Sigmoid colon (tissue), 7 donors: ENCODE data around the gene DENND6B. TPM values are rescaled to one million over a fixed set of nuclear protein-coding genes. Genes with fewer than 3 reads are reported as not detected.

Experiments
- DNase-seq: peaks from one replicate; pipeline ENCODE4 v3.0.0-alpha.2; 2019
- H3K27ac ChIP-seq, 4 donors: fragments of 200-600 bp; sonication (generic); one replicate each; pipeline ENCODE4 v1.5.1; 2016 to 2019; ENCODE audit warnings: mild to moderate bottlenecking in 1 of 4
- H3K27me3 ChIP-seq, 3 donors: fragments of 200-600 bp; sonication (generic); one replicate each; pipeline ENCODE4 v1.5.1; 2019; ENCODE audit warnings: mild to moderate bottlenecking in 1 of 3
- H3K36me3 ChIP-seq, 4 donors: fragments of 200-600 bp; sonication (generic); one replicate each; pipeline ENCODE4 v1.5.1; 2016 to 2019
- H3K4me1 ChIP-seq, 4 donors: fragments of 200-600 bp; sonication (generic); one replicate each; pipeline ENCODE4 v1.5.1; 2017 to 2019
- H3K4me3 ChIP-seq, 4 donors: fragments of 200-600 bp; sonication (generic); one replicate each; pipeline ENCODE4 v1.5.1; 2017 to 2019; ENCODE audit warnings: mild to moderate bottlenecking in 2 of 4, moderate library complexity in 1 of 4
- H3K9me3 ChIP-seq, 4 donors: fragments of 200-600 bp in 3 of 4; sonication (generic) in 3 of 4; one replicate each; pipeline versions ENCODE4 v1.5.1 to v1.6.1; 2013 to 2019
- CTCF ChIP-seq, 4 experiments: fragments of 450-650 bp in 3 of 4; fragments of 200-600 bp in 1 of 4; IDR thresholded peaks; one replicate each; pipeline ENCODE4 v1.5.1; 2016 to 2019; ENCODE audit warnings: antibody characterized with exemption in 4 of 4, mild to moderate bottlenecking in 3 of 4, moderate library complexity in 2 of 4
- EP300 ChIP-seq, 4 donors: sonication (generic); formaldehyde crosslinking; IDR thresholded peaks; one replicate each; pipeline ENCODE4 v1.6.1; 2017; ENCODE audit warnings: antibody characterized with exemption in 4 of 4
- POLR2A ChIP-seq, 2 donors: fragments of 450-650 bp; IDR thresholded peaks; one replicate each; pipeline ENCODE4 v1.6.1; 2016; ENCODE audit warnings: antibody characterized with exemption in 2 of 2, mild to moderate bottlenecking in 2 of 2, moderate library complexity in 2 of 2
- POLR2AphosphoS5 ChIP-seq, 4 donors: sonication (generic); formaldehyde crosslinking; IDR thresholded peaks; one replicate each; pipeline ENCODE4 v1.6.1; 2017; ENCODE audit warnings: antibody characterized with exemption in 4 of 4
- WGBS, 2 donors: extraction: QIAGEN DNeasy Blood & Tissue Kit; methylation state at CpG; one replicate each; pipeline ENCODE4 v1.1.7; 2013; 5-methylcytosine and 5-hydroxymethylcytosine counted together
- intact Hi-C: fragments of 100-400 bp; cut with DNase I; formaldehyde crosslinking; loops from one replicate; pipeline ENCODE4 v1.15.1; 2023
- polyA plus RNA-seq, 3 donors: library from polyadenylated mRNA; stranded (reverse); fragments of 200-250 nt; gene quantifications; one replicate each; pipeline ENCODE4 v1.2.3, GENCODE V29; 2013
- total RNA-seq, 4 donors: library from RNA; depleted of rRNA; stranded (reverse); fragments of >200 nt; gene quantifications; one replicate each; pipeline ENCODE4 v1.1.0, GENCODE V29; 2016
- donor health status: healthy with polysubstance abuse.
- donor health status: Bipolar disorder and iron deficiency.
- donor health status: healthy.

The DENND6B gene
- total and polyA plus RNA-seq, 7 donors = 0.69 to 7.2 (median 2.3) TPM

GRCh38 chr22:50343541-50343935 is 16.7 kb upstream of the DENND6B start:
- Histone ChIP-seq H3K4me3 (peak overlapping the region; percentile 76 to 99 (median 92)), H3K27ac (peak overlapping the region; percentile 75 to 89 (median 82)), H3K27me3 (no peaks in the 10 kb centered on the region), H3K36me3 (no peaks in the 10 kb centered on the region), H3K4me1 (peaks cover 0 to 27% (median 19%) of the 10 kb centered on the region in 4 donors), H3K9me3 (no peaks in the 10 kb centered on the region)
- WGBS, 2 donors = 1 to 2% methylated on average over 9 of the region's 9 CpGs
- no peak for DNase-seq
- intact Hi-C loops = loop anchor here (2.0 kb wide), 2 partner anchors 17 to 69 kb away; partner anchors contain the start of gene DENND6B
- TF ChIP-seq EP300 (IDR thresholded peaks at IDR 0.05) (no peak), POLR2AphosphoS5 (IDR thresholded peaks at IDR 0.05) (no peak), CTCF (IDR thresholded peaks at IDR 0.05) (no peak), POLR2A (IDR thresholded peaks at IDR 0.05) (no peak)

- Histone ChIP-seq H3K9me3 (no peaks in the 10 kb centered on the region), H3K36me3 (no peaks in the 10 kb centered on the region), H3K4me3 (peak within 1 kb of the TSS; percentile 76 to 99 (median 92)), H3K27ac (peak within 1 kb of the TSS; percentile 75 to 89 (median 82)), H3K4me1 (peaks cover 0 to 27% (median 19%) of the 10 kb centered on the region in 4 donors), H3K27me3 (no peaks in the 10 kb centered on the region)
- TF ChIP-seq EP300 (IDR thresholded peaks at IDR 0.05) (no peak), POLR2AphosphoS5 (IDR thresholded peaks at IDR 0.05) (peak in 2 of 4 donors; percentile 52 to 60), CTCF (IDR thresholded peaks at IDR 0.05) (peak in 2 of 4 experiments; percentile 15 to 16), POLR2A (IDR thresholded peaks at IDR 0.05) (no peak)
- 0 to 1% methylated on average over 87 of the region's 87 CpGs for WGBS, 2 donors
- intact Hi-C loops = loop anchor here (1.0 to 2.0 kb wide), 3 partner anchors 16 to 92 kb away; partner anchors contain the start of genes DENND6B and HDAC10
- peak; percentile 90 for DNase-seq
These were observed 16.1 kb upstream of the DENND6B start, which contains the start of gene PPP6R2 for GRCh38 chr22:50342651-50343540. Gene PPP6R2, plus strand, starts transcription at chr22:50343327. Its CDS starts 50,582 bp downstream, at chr22:50393909.

DNA sequence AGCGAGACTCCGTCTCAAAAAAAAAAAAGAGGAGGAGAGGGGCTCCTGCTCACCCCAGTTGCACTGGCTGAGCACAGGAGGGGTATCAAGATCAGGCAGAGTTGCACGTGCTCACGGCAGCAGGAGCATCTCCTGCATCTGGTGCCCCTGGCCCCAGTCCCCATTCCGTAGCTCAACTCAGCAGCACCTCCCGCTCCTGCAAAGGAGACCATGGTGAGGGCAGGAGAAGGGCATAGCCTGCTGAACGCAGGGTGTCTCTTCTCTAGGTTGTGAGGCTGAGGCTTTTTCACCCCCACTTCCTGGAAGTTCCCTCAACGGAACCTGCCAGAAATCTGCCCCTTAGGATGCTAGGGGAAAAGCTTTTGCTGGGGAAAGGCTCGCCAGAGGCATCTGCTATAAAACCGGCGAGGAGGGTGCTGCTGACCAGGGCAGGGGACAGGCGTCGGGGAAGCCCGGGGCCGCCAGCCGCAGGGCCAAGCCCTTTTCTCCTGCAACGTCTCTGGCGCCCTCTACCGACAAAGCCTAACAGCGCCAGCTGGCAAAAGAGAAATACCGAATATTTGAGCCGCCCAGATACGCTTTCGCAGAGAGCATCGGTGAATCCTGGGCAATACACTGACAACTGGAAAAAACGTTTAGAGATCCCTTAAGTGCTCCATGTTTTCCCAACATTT is 15.3 kb upstream of the DENND6B start:
- Histone ChIP-seq H3K4me3 (peak overlapping the region; percentile 32 to 99 (median 92)), H3K27me3 (no peaks in the 10 kb centered on the region), H3K27ac (peak overlapping the region; percentile 75 to 89 (median 82)), H3K36me3 (no peaks in the 10 kb centered on the region), H3K4me1 (peaks cover 0 to 21% (median 17%) of the 10 kb centered on the region in 4 donors), H3K9me3 (no peaks in the 10 kb centered on the region)
- TF ChIP-seq POLR2A (IDR thresholded peaks at IDR 0.05) = no peak
- peak in 2 of 4 donors; percentile 31 to 47 for TF ChIP-seq POLR2AphosphoS5 (IDR thresholded peaks at IDR 0.05)
- no peak for TF ChIP-seq EP300 (IDR thresholded peaks at IDR 0.05)
- TF ChIP-seq CTCF (IDR thresholded peaks at IDR 0.05) = peak; percentile 90 to 97 (median 96)
- 9 to 13% methylated on average over 26 of the region's 26 CpGs for WGBS, 2 donors
- intact Hi-C loops = loop anchor here (1.0 to 2.0 kb wide), 3 partner anchors 15 to 91 kb away; partner anchors contain the start of genes DENND6B and HDAC10
- DNase-seq = peak; percentile 95

DNA sequence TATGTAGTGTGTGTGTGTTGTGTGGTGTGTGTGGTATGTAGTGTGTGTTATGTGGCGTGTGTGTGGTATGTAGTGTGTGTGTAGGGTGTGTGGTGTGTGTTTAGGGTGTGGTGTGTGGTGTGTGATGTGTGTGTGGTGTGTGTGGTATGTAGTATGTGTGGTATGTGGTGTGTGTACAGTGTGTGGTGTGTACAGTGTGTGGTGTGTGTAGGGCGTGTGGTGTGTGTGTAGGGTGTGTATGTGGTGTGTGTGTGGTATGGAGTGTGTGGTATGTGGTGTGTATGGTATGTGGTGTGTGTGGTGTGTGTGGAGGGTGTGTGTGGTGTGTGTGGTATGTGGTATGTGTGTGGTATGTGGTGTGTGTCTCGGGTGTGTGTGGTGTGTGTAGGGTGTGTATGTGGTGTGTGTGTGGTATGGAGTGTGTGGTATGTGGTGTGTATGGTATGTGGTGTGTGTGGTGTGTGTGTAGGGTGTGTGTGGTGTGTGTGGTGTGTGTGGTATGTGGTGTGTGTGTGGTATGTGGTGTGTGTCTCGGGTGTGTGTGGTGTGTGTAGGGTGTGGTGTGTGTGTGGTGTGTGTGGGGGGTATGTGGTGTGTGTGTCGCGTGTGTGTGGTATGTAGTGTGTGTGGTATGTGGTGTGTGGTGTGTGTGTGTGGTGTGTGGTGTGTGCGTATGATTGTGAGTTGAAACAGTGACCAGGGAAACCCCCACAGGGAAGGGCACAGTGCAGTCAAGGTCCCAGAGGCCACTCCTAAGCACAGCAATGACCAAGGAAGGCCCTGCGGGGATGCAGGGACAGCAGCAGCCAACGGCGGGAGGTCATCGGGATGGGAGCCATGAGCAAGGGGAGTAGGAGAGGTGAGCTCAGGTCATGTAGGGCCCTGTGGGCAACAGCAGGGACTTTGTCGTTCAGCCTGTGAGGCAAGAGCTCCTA is 13.4 kb upstream of the DENND6B start:
- intact Hi-C loops = no loop called here
- Histone ChIP-seq H3K4me3 (no peak overlapping the region), H3K27me3 (no peaks in the 10 kb centered on the region), H3K4me1 (peaks cover 0 to 12% (median 7%) of the 10 kb centered on the region in 4 donors), H3K36me3 (no peaks in the 10 kb centered on the region), H3K9me3 (no peaks in the 10 kb centered on the region), H3K27ac (no peak overlapping the region)
- no peak for TF ChIP-seq POLR2A (IDR thresholded peaks at IDR 0.05)
- TF ChIP-seq POLR2AphosphoS5 (IDR thresholded peaks at IDR 0.05) = no peak
- TF ChIP-seq EP300 (IDR thresholded peaks at IDR 0.05) = no peak
- no peak for TF ChIP-seq CTCF (IDR thresholded peaks at IDR 0.05)
- WGBS, 2 donors = 74 to 79% methylated on average over 12 of the region's 12 CpGs
- DNase-seq = no peak
